Cardiac muscle cell (in vitro differentiated cells and primary cell): ENCODE results near the gene ZNF23. TPM values are rescaled to one million over a fixed set of nuclear protein-coding genes. Genes with fewer than 3 reads are reported as not detected.

ENCODE experiments used
- DNase-seq, 2 donors: peaks; one replicate each; pipeline versions ENCODE4 v3.0.0 to v3.0.0-alpha.2; 2010 to 2017; ENCODE audit warnings: low read depth in 1 of 2, low spot score in 1 of 2
- H3K27ac ChIP-seq: fragments of 200-600 bp; sonication (generic); 2 replicates; pipeline ENCODE4 v1.5.1; 2016
- H3K27me3 ChIP-seq: fragments of 200-600 bp; sonication (generic); 2 replicates; pipeline ENCODE4 v1.6.0; 2016; ENCODE audit warnings: control low read depth
- H3K36me3 ChIP-seq: fragments of 200-600 bp; sonication (generic); 2 replicates; pipeline ENCODE4 v1.5.1; 2016; ENCODE audit warnings: control low read depth
- H3K4me1 ChIP-seq: fragments of 200-600 bp; sonication (generic); 2 replicates; pipeline ENCODE4 v1.8.1; 2017; ENCODE audit warnings: low read depth, mild to moderate bottlenecking, mixed run types
- H3K4me3 ChIP-seq: fragments of 200-600 bp; sonication (generic); 2 replicates; pipeline ENCODE4 v1.5.1; 2016; ENCODE audit warnings: mild to moderate bottlenecking
- H3K9me3 ChIP-seq: fragments of 200-600 bp; sonication (generic); 2 replicates; pipeline ENCODE4 v1.5.1; 2017; ENCODE audit warnings: low read depth, mild to moderate bottlenecking, control low read depth
- polyA plus RNA-seq: library from polyadenylated mRNA; unstranded; fragments of >200 nt; fragmentation: Nextera tagmentation; extraction: Ambion mirVana; gene quantifications from 2 replicates; pipeline ENCODE4 v1.2.1, GENCODE V29; 2016
- total RNA-seq: library from RNA; depleted of rRNA; stranded (reverse); fragments of >200 nt; gene quantifications from 2 replicates; pipeline ENCODE4 v1.2.3, GENCODE V29; 2016
- TF ChIP-seq, protein P1 (sequence below): IDR thresholded peaks from 2 replicates; pipeline ENCODE4 v1.5.1; 2012; ENCODE audit warnings: low read depth, mild to moderate bottlenecking, low read length

Gene ZNF23
- total and polyA plus RNA-seq, 2 experiments from 2014 or later, result 8.0 to 8.5 TPM

DNA sequence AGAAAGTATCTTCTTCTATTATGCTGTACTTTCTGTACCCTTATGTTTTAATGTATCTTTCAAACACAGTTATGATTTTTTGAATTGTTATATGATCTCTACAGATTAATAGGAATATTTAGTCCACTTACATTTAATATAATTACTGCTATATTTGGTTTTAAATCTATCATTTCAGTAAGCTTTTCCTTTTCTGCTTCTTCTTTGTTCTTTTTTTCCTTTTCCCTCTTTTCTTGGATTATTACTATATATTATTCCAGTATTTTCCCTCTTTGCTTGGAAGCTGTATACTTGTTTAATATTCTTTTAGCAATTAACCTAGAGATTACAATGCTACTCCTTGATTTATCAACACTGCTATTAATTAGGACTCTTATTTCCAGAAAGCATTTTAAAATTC lies 33.7 kb downstream of the ZNF23 start:
- H3K36me3 ChIP-seq, result no peaks in the 10 kb centered on the region
- H3K9me3 ChIP-seq, result no peaks in the 10 kb centered on the region
- no peak for DNase-seq
- H3K4me1 ChIP-seq, result no peaks in the 10 kb centered on the region
- TF ChIP-seq, protein P1, sequence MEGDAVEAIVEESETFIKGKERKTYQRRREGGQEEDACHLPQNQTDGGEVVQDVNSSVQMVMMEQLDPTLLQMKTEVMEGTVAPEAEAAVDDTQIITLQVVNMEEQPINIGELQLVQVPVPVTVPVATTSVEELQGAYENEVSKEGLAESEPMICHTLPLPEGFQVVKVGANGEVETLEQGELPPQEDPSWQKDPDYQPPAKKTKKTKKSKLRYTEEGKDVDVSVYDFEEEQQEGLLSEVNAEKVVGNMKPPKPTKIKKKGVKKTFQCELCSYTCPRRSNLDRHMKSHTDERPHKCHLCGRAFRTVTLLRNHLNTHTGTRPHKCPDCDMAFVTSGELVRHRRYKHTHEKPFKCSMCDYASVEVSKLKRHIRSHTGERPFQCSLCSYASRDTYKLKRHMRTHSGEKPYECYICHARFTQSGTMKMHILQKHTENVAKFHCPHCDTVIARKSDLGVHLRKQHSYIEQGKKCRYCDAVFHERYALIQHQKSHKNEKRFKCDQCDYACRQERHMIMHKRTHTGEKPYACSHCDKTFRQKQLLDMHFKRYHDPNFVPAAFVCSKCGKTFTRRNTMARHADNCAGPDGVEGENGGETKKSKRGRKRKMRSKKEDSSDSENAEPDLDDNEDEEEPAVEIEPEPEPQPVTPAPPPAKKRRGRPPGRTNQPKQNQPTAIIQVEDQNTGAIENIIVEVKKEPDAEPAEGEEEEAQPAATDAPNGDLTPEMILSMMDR, result no peak
- H3K27me3 ChIP-seq, result peaks cover 56% of the 10 kb centered on the region
- H3K4me3 ChIP-seq, result no peak overlapping the region
- no peak overlapping the region for H3K27ac ChIP-seq

DNA sequence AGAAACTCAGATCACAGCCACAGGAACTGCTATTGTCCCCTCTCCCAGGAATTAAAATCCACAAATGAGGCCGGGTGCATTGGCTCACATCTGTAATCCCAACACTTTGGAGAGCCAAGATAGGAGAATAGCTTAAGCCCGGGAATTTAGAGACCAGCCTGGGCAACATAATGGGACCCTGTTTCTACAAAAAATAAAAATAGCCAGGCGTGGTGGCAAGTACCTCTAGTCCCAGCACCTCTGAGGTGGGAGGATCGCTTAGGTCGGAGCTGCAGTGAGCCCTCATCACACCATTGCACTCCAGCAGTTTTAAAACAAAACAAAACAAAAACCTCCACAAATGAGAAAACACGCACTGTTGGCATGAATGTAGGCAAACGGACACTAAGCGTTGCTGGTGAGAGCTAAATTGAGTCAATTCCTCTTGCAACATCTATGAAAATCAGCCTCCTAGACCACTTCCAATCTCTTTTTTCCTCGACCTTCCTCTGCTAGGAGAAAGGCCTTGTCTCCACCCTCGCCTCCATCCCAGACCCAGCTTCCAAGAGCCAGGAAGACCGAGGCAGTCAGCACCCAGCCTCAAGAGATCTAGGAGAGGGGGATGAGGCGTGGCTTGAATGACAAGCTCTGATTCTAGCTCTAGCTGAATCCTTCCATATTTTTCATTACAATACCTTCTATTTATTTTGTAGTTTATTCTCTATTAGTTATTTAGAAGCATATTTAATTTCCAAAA lies 35.0 kb downstream of the ZNF23 start:
- Histone ChIP-seq H3K27me3 (peaks cover 48% of the 10 kb centered on the region), H3K4me3 (no peak overlapping the region), H3K4me1 (no peaks in the 10 kb centered on the region), H3K27ac (no peak overlapping the region), H3K9me3 (no peaks in the 10 kb centered on the region), H3K36me3 (no peaks in the 10 kb centered on the region)
- TF ChIP-seq, protein P1, result no peak
- DNase-seq, result no peak

- TF ChIP-seq, protein P1, result no peak
- Histone ChIP-seq H3K27ac (no peak overlapping the region), H3K4me3 (peak overlapping the region; percentile 18), H3K4me1 (no peaks in the 10 kb centered on the region), H3K36me3 (no peaks in the 10 kb centered on the region), H3K9me3 (no peaks in the 10 kb centered on the region), H3K27me3 (peaks cover 45% of the 10 kb centered on the region)
- peak; percentile 56 to 80 for DNase-seq
These were observed 35.8 kb downstream of the ZNF23 start for GRCh38 chr16:71426069-71426879.

DNA sequence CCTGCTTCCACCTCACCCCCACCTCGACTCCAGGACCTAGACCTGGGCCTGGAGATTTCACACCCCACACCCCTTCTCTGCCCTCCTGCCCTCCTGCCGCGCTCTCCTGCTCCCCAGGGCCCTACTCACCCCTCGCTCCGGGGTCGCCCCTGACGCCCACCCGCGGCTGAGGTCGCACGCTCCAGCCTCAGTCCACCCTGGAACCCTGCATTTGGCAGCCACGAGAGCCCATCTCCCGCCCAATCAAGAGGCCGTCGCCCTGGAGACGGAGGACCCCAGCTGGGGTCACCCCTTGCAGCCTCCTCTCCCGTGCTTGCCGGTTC lies 36.3 kb downstream of the ZNF23 start:
- DNase-seq, result no peak
- H3K27me3 ChIP-seq, result peaks cover 45% of the 10 kb centered on the region
- no peaks in the 10 kb centered on the region for H3K9me3 ChIP-seq
- TF ChIP-seq, protein P1, result no peak
- H3K4me1 ChIP-seq, result no peaks in the 10 kb centered on the region
- H3K4me3 ChIP-seq, result peak overlapping the region; percentile 18
- no peak overlapping the region for H3K27ac ChIP-seq
- H3K36me3 ChIP-seq, result no peaks in the 10 kb centered on the region

DNA sequence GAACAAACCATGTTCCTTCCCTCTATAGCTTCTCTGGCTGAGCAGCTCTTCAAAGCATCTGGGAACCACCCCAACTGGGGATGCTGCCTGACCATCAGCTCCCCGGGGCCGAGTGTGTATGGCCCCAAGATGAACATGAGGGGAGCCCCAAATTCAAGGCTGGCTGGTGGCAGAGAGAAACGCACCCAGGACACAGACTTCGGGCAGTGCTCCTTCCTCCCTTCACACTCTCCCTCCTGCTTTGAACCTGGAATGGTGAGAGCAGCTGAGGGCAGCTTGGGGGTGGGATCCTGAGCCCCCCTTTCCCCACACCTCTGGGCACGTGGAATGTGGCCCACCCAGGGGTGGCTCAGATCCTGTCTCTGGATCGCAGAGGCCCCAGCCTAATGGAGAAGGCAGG lies 37.4 kb downstream of the ZNF23 start:
- H3K27ac ChIP-seq, result no peak overlapping the region
- TF ChIP-seq, protein P1, result no peak
- no peaks in the 10 kb centered on the region for H3K36me3 ChIP-seq
- H3K27me3 ChIP-seq, result peaks cover 36% of the 10 kb centered on the region
- H3K4me3 ChIP-seq, result no peak overlapping the region
- no peak for DNase-seq
- H3K4me1 ChIP-seq, result no peaks in the 10 kb centered on the region
- no peaks in the 10 kb centered on the region for H3K9me3 ChIP-seq
